Right forelimb (tissue), 1 donor: ENCODE measurements around the gene AGAP3.

ENCODE experiments used
- DNase-seq: peaks from one replicate; pipeline ENCODE4 v3.0.0-alpha.2; 2018

The AGAP3 gene

GRCh38 chr7:151057989-151058780 is 28.1 kb upstream of the AGAP3 start:
- DNase-seq, result peak; percentile 98

GRCh38 chr7:151058781-151059366 is 27.4 kb upstream of the AGAP3 start:
- peak; percentile 69 for DNase-seq

- peak; percentile 92 for DNase-seq
These were observed 26.7 kb upstream of the AGAP3 start, which contains the start of gene SLC4A2 for GRCh38 chr7:151059367-151060112. TSS of gene SLC4A2 (plus strand) at chr7:151059589. CDS start at chr7:151061988, 2,399 bp downstream.

GRCh38 chr7:151060113-151060415 is 26.2 kb upstream of the AGAP3 start:
- no peak for DNase-seq

- no peak for DNase-seq
These were observed 25.7 kb upstream of the AGAP3 start for GRCh38 chr7:151060416-151061212.

GRCh38 chr7:151061213-151062110 is 24.8 kb upstream of the AGAP3 start:
- no peak for DNase-seq

GRCh38 chr7:151062111-151062398 is 24.2 kb upstream of the AGAP3 start:
- no peak for DNase-seq

GRCh38 chr7:151062399-151063211 is 23.7 kb upstream of the AGAP3 start:
- no peak for DNase-seq

GRCh38 chr7:151063212-151063561 is 23.1 kb upstream of the AGAP3 start:
- no peak for DNase-seq

- no peak for DNase-seq
These were observed 21.8 kb upstream of the AGAP3 start for GRCh38 chr7:151064454-151064853.

- no peak for DNase-seq
These were observed 21.3 kb upstream of the AGAP3 start for GRCh38 chr7:151064993-151065392.

GRCh38 chr7:151065516-151065915 is 20.8 kb upstream of the AGAP3 start:
- no peak for DNase-seq

GRCh38 chr7:151066273-151066974 is 19.9 kb upstream of the AGAP3 start:
- no peak for DNase-seq

GRCh38 chr7:151068069-151068773 is 18.1 kb upstream of the AGAP3 start:
- no peak for DNase-seq

- no peak for DNase-seq
These were observed 16.3 kb upstream of the AGAP3 start for GRCh38 chr7:151069841-151070573.

GRCh38 chr7:151070574-151070960 is 15.7 kb upstream of the AGAP3 start:
- no peak for DNase-seq

GRCh38 chr7:151071032-151071866 is 15.0 kb upstream of the AGAP3 start:
- DNase-seq, result no peak

GRCh38 chr7:151073990-151074389 is 12.3 kb upstream of the AGAP3 start:
- DNase-seq, result no peak
